HepG2 (cell line): ENCODE data around the gene MXI1. TPM values are rescaled to one million over a fixed set of nuclear protein-coding genes. Genes with fewer than 3 reads are reported as not detected.

Experiments used
- ATAC-seq: fragments of 200-7000 bp; cut with Tn5 transposase; 3 replicates; pipeline ENCODE4 v1.9.1; 2020; ENCODE audit warnings: mild to moderate bottlenecking, moderate library complexity
- BruUV-seq: library from RNA; stranded (reverse); fragments of 400-500 nt; replicated peaks from 2 replicates; lab custom pipeline; 2021; lab: Mats Ljungman, UMichigan
- CTCF ChIA-PET: fragments of 300-600 bp; formaldehyde crosslinking; extraction: SDS; loops from one replicate; lab custom pipeline; 2021; ENCODE audit warnings: low total read pairs, inconsistent platforms, low intra/inter-chr PET ratio; lab: Yijun Ruan, JAX
- POLR2A ChIA-PET: fragments of 350-600 bp; sonication (Branson Sonifier 250); formaldehyde crosslinking; loops from one replicate; lab custom pipeline; 2020; ENCODE audit warnings: antibody characterized with exemption, inconsistent platforms; lab: Yijun Ruan, JAX
- DNase-seq: peaks from one replicate; pipeline ENCODE4 v3.0.0-alpha.2; 2015; ENCODE audit warnings: low spot score
- FAIRE-seq: peaks from 3 replicates; lab custom pipeline; 2011; peaks lifted over from hg19 to GRCh38; lab: Jason Lieb, UNC
- H2AFZ ChIP-seq: one replicate; pipeline ENCODE4 v1.6.1; 2011; ENCODE audit warnings: low read length, inconsistent platforms
- H3K27ac ChIP-seq: fragments of 300-600 bp; 3 replicates; pipeline ENCODE4 v1.8.0; 2011; ENCODE audit warnings: mixed run types, mild to moderate bottlenecking, mixed read lengths, low read length, inconsistent platforms; ENCODE audit not compliant: insufficient read depth; ENCODE audit errors: extremely low read length
- H3K27me3 ChIP-seq, 2 experiments: fragments of 200-600 bp in 1 of 2; 2 replicates in 1 of 2; 3 replicates in 1 of 2; pipeline versions ENCODE4 v1.6.0 to v1.8.0; 2011; ENCODE audit warnings: low read length in 2 of 2, mild to moderate bottlenecking in 2 of 2, moderate library complexity in 2 of 2, inconsistent platforms in 1 of 2; ENCODE audit not compliant: insufficient read depth in 2 of 2, control insufficient read depth in 1 of 2
- H3K36me3 ChIP-seq, 2 experiments: fragments of 200-600 bp in 1 of 2; replicated peaks in 1 of 2; 2 replicates in 1 of 2; 3 replicates in 1 of 2; pipeline versions ENCODE4 v1.5.1 to v1.8.0; 2011; ENCODE audit warnings: low read length in 2 of 2, inconsistent platforms in 1 of 2; ENCODE audit not compliant: insufficient read depth in 2 of 2, control insufficient read depth in 1 of 2
- H3K4me1 ChIP-seq: 2 replicates; pipeline ENCODE4 v1.5.1; 2012; ENCODE audit warnings: low read length, inconsistent platforms; ENCODE audit not compliant: insufficient read depth
- H3K4me2 ChIP-seq: 2 replicates; pipeline ENCODE4 v1.6.0; 2011; ENCODE audit warnings: low read depth, low read length, inconsistent platforms
- H3K4me3 ChIP-seq, 3 experiments: fragments of 200-600 bp in 1 of 3; sonication (generic), shearing (Covaris generic) in 1 of 3; replicated peaks in 1 of 3; 2 replicates each; pipeline ENCODE4 v1.5.1; 2011 to 2016; ENCODE audit warnings: low read length in 3 of 3, inconsistent platforms in 2 of 3, low read depth in 2 of 3, mild to moderate bottlenecking in 2 of 3, control low read depth in 1 of 3, mixed read lengths in 1 of 3; ENCODE audit not compliant: insufficient read depth in 1 of 3
- H3K79me2 ChIP-seq: one replicate; pipeline ENCODE4 v1.6.1; 2011; ENCODE audit warnings: low read length, inconsistent platforms; ENCODE audit not compliant: insufficient read depth
- H3K9ac ChIP-seq: 2 replicates; pipeline ENCODE4 v1.6.0; 2011; ENCODE audit warnings: mild to moderate bottlenecking, low read depth, low read length, inconsistent platforms; ENCODE audit not compliant: insufficient read depth
- H3K9me3 ChIP-seq: 2 replicates; pipeline ENCODE4 v1.5.1; 2012; ENCODE audit warnings: mild to moderate bottlenecking, low read length
- H4K20me1 ChIP-seq: 2 replicates; pipeline ENCODE4 v1.6.0; 2011; ENCODE audit warnings: inconsistent platforms, mild to moderate bottlenecking, low read length, moderate library complexity; ENCODE audit not compliant: insufficient read depth
- ATF4 ChIP-seq, 2 experiments: fragments of 450-650 bp in 1 of 2; sonication (generic) in 1 of 2; formaldehyde crosslinking; IDR thresholded peaks; 2 replicates each; pipeline versions ENCODE4 v1.5.0 to v1.8.0; 2020 to 2022; ENCODE audit warnings: mild to moderate bottlenecking in 1 of 2, missing genetic modification reagents in 1 of 2
- CEBPB ChIP-seq: IDR thresholded peaks from 2 replicates; pipeline ENCODE4 v1.6.1; 2011; ENCODE audit warnings: low read depth, low read length, improper control_type of control experiment, borderline replicate concordance
- MYNN ChIP-seq: sonication (generic); formaldehyde crosslinking; IDR thresholded peaks from 2 replicates; pipeline ENCODE4 v1.4.0; 2020; ENCODE audit warnings: mild to moderate bottlenecking, low read depth, missing genetic modification reagents
- TFDP2 ChIP-seq: sonication (generic); formaldehyde crosslinking; IDR thresholded peaks from 2 replicates; pipeline ENCODE4 v1.4.0; 2020; ENCODE audit warnings: missing genetic modification reagents
- ZFP41 ChIP-seq: sonication (generic); formaldehyde crosslinking; IDR thresholded peaks from 2 replicates; pipeline ENCODE4 v1.4.0; 2020; ENCODE audit warnings: mild to moderate bottlenecking, missing genetic modification reagents, borderline replicate concordance
- ZNF253 ChIP-seq: sonication (generic); formaldehyde crosslinking; IDR thresholded peaks from 2 replicates; pipeline ENCODE4 v1.8.0; 2022; ENCODE audit warnings: mild to moderate bottlenecking, missing genetic modification reagents, borderline replicate concordance
- ZNF567 ChIP-seq: sonication (generic); formaldehyde crosslinking; IDR thresholded peaks from 2 replicates; pipeline ENCODE4 v1.8.1; 2023; ENCODE audit warnings: mild to moderate bottlenecking, missing genetic modification reagents, borderline replicate concordance
- ZNF605 ChIP-seq: sonication (generic); formaldehyde crosslinking; IDR thresholded peaks from 2 replicates; pipeline ENCODE4 v1.8.0; 2022; ENCODE audit warnings: mild to moderate bottlenecking, missing genetic modification reagents
- WGBS: methylation state at CpG from one replicate; pipeline ENCODE4 v1.1.6; 2017; ENCODE audit warnings: low lambda C conversion rate; 5-methylcytosine and 5-hydroxymethylcytosine counted together
- in situ Hi-C: cut with HindIII; loops from 2 replicates; pipeline ENCODE4 v1.10.0; 2017; ENCODE audit warnings: low pct_unique_long_range_greater_than_20kb; ENCODE audit not compliant: extremely low pct_ligation_motif_present
- intact Hi-C: fragments of 100-400 bp; cut with micrococcal nuclease; formaldehyde crosslinking; loops from one replicate; pipeline ENCODE4 v1.10.0; 2022; ENCODE audit not compliant: unreplicated experiment
- polyA plus RNA-seq, 8 experiments: library from polyadenylated mRNA; depleted of rRNA in 3 of 8; stranded (reverse) in 7 of 8; unstranded in 1 of 8; fragments of >200 nt; fragmentation: Illumina TruSeq in 4 of 8; extraction: Trizol in 4 of 8; gene quantifications; 2 replicates each; pipeline versions ENCODE4 v1.2.1 to v1.2.3, GENCODE V29; 2011 to 2016; ENCODE audit warnings: low read depth in 4 of 8, missing spikeins in 1 of 8, mixed read lengths in 1 of 8; ENCODE audit not compliant: insufficient read depth in 1 of 8
- total RNA-seq, 5 experiments: library from RNA; depleted of rRNA; stranded (reverse); fragments of >200 nt; fragmentation: Illumina TruSeq; extraction: Trizol; gene quantifications; 2 replicates each; pipeline ENCODE4 v1.2.3, GENCODE V29; 2016; ENCODE audit warnings: low read depth in 1 of 5

MXI1 gene
- total and polyA plus RNA-seq, 2 of the 13 experiments (the other 11 are each of a cell fraction or from before 2014, with no cell fraction given): 6.6 to 22.0 TPM

- intact Hi-C loops: no loop called here
- ATAC-seq: no peak
Observed at GRCh38 chr10:110237894-110238480, 30.6 kb downstream of the MXI1 start.

GRCh38 chr10:110239892-110240291 lies 32.5 kb downstream of the MXI1 start:
- intact Hi-C loops (no loop called here), in situ Hi-C loops (no loop called here)
- Histone ChIP-seq H4K20me1 (peaks cover 21% of the 10 kb centered on the region; the same call in 1 of the 2 replicates), H3K27me3 (no peaks in the 10 kb centered on the region), H3K9me3 (no peaks in the 10 kb centered on the region), H3K79me2 (peaks cover 12% of the 10 kb centered on the region), H3K9ac (no peak overlapping the region), H3K4me1 (peaks cover 17% of the 10 kb centered on the region), H3K4me2 (no peak overlapping the region), H3K27ac (no peak overlapping the region), H3K4me3 (no peak overlapping the region), H3K36me3 (peaks cover 2 to 3% of the 10 kb centered on the region in 2 experiments; a peak in 4 of 5 replicates), H2AFZ (no peak overlapping the region)
- CTCF ChIA-PET: no interaction called here
- no peak for DNase-seq
- ATAC-seq: no peak
- POLR2A ChIA-PET: no interaction called here
- FAIRE-seq: no peak
- TF ChIP-seq ATF4 (CRISPR knock-in tag; IDR thresholded peaks at IDR 0.05): no peak
- peak; percentile 86 for TF ChIP-seq CEBPB
- no TSS peak for BruUV-seq

More at GRCh38 chr10:110237894-110238480, 30.6 kb downstream of the MXI1 start:
- no peak for TF ChIP-seq MYNN (CRISPR knock-in tag)
- TF ChIP-seq ZNF253 (CRISPR knock-in tag): no peak
- no peak for TF ChIP-seq ZNF605
- no peak for TF ChIP-seq ZFP41 (CRISPR knock-in tag)
- TF ChIP-seq ZNF567 (CRISPR knock-in tag): no peak
- TF ChIP-seq TFDP2 (CRISPR knock-in tag): no peak
- ChIA-PET POLR2A (no interaction called here), CTCF (no interaction called here)
- DNase-seq: no peak
- H3K79me2 ChIP-seq: peaks cover 12% of the 10 kb centered on the region
- no peak overlapping the region for H2AFZ ChIP-seq
- peaks cover 17% of the 10 kb centered on the region for H3K4me1 ChIP-seq
- H3K36me3 ChIP-seq: peaks cover 0 to 4% of the 10 kb centered on the region in 2 experiments; a peak in 4 of 5 replicates
- no peak overlapping the region for H3K9ac ChIP-seq
- H3K27ac ChIP-seq: no peak overlapping the region
- H3K4me3 ChIP-seq: no peak overlapping the region
- no TSS peak for BruUV-seq
- no peak for FAIRE-seq
- H3K4me2 ChIP-seq: no peak overlapping the region
- 97% methylated on average over 2 of the region's 2 CpGs for WGBS
- H3K27me3 ChIP-seq: no peaks in the 10 kb centered on the region
- in situ Hi-C loops: no loop called here
- H3K9me3 ChIP-seq: no peaks in the 10 kb centered on the region
- peaks cover 17% of the 10 kb centered on the region; the same call in 1 of the 2 replicates for H4K20me1 ChIP-seq
